Testis (tissue), 3 donors: ENCODE data around the gene EMC9. TPM values are rescaled to one million over a fixed set of nuclear protein-coding genes. Genes with fewer than 3 reads are reported as not detected.
A peak's percentile ranks its signal among the peaks of the same experiment; 100 is the strongest.

Source experiments
- DNase-seq: peaks from one replicate; pipeline ENCODE4 v3.0.0-alpha.2; 2019
- H3K27ac ChIP-seq, 2 donors: fragments of 200-600 bp; sonication (generic); one replicate each; pipeline ENCODE4 v1.5.1; 2019
- H3K27me3 ChIP-seq: fragments of 200-600 bp; sonication (generic); one replicate; pipeline ENCODE4 v1.5.1; 2019
- H3K36me3 ChIP-seq: fragments of 200-600 bp; sonication (generic); one replicate; pipeline ENCODE4 v1.5.1; 2017; ENCODE audit warnings: low read depth; ENCODE audit errors: missing control alignments
- H3K4me1 ChIP-seq: fragments of 200-600 bp; sonication (generic); one replicate; pipeline ENCODE4 v1.5.1; 2019
- H3K4me3 ChIP-seq, 2 donors: fragments of 200-600 bp; sonication (generic); one replicate each; pipeline ENCODE4 v1.5.1; 2017 to 2019
- H3K9me3 ChIP-seq: fragments of 200-600 bp; sonication (generic); one replicate; pipeline ENCODE4 v1.5.1; 2017
- POLR2A ChIP-seq: fragments of 450-650 bp; IDR thresholded peaks from one replicate; pipeline ENCODE4 v1.6.1; 2017; ENCODE audit warnings: antibody characterized with exemption, mild to moderate bottlenecking, moderate library complexity
- WGBS, 2 donors: methylation state at CpG; one replicate each; pipeline ENCODE4 v1.1.5; 2018; 5-methylcytosine and 5-hydroxymethylcytosine counted together
- intact Hi-C: fragments of 100-400 bp; cut with DNase I; formaldehyde crosslinking; loops from one replicate; pipeline ENCODE4 v1.15.1; 2023; ENCODE audit warnings: low total_unique reads
- polyA plus RNA-seq: library from polyadenylated mRNA; stranded (reverse); fragments of 350-450 nt; fragmentation: Illumina TruSeq; extraction: RNeasy Lipid Tissue Mini Kit (QIAGEN cat#74804); gene quantifications from one replicate; pipeline ENCODE4 v1.2.3, GENCODE V29; 2014; ENCODE audit warnings: low read depth, low replicate concordance; ENCODE audit not compliant: insufficient read depth
- total RNA-seq, 2 donors: library from RNA; depleted of rRNA; stranded (reverse); fragments of >200 nt; gene quantifications; one replicate each; pipeline ENCODE4 v1.2.3, GENCODE V29; 2016
- TF ChIP-seq, protein P1 (sequence below), 3 experiments: fragments of 450-650 bp in 2 of 3; fragments of 200-600 bp in 1 of 3; sonication (generic) in 1 of 3; IDR thresholded peaks; one replicate each; pipeline ENCODE4 v1.5.1; 2016 to 2019; ENCODE audit warnings: antibody characterized with exemption in 3 of 3, mild to moderate bottlenecking in 2 of 3, moderate library complexity in 1 of 3

The EMC9 gene
- total and polyA plus RNA-seq, 3 donors from 2014 or later: 15.2 to 33.7 (median 23.9) TPM

DNA sequence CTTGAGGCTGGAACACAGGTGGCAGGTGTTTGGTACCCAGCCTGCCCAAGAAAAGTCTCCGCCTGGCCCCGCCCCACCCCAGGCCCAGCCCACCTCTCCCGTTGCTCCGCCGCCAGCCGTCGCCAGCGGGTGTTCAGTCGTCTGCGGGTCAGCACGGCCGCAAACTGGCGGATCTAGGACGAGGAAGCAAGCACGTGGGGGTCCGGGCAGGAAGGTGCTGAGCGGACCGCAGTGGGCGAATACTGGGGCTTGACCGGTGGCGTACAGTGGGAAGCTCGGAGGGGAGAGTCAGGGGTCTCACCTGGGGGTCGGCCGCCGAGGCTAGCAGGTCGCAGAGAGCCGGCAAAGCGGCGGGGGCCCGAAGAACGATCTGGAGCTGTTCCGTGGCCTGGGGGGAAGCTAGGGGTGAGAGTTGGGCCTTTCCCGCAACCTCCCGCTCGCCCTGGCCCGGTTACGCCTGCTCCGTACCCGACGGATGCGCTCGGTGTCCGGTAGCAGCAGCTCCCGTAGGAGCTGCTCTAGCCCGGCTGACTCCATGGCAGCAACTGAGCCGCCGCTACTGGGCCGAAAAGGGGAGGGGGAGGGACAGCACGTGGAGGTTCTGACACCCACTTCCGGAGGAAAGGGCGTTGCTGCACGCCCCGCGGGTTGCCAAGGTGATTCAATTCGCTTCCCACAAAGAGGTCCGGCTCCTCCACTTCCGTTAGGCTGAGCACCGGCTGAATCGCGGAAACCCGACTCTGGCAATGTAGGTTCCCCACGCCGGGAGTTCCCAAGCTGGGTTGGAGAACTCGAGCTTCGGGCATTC lies 47.1 kb upstream of the EMC9 start, which contains the start of gene IPO4:
TSS of gene IPO4 (minus strand) at position 566 of the 808 bp plus-strand sequence. CDS start at position 537, 29 bp downstream.
- WGBS, 2 donors: 0% methylated on average over 42 to 64 of the region's 65 CpGs
- Histone ChIP-seq H3K4me3 (peak within 1 kb of the TSS; percentile 55 to 76), H3K27me3 (no peaks in the 10 kb centered on the region), H3K4me1 (peaks cover 9% of the 10 kb centered on the region), H3K36me3 (no peaks in the 10 kb centered on the region), H3K9me3 (no peaks in the 10 kb centered on the region), H3K27ac (peak within 1 kb of the TSS in 1 of 2 donors; percentile 52)
- TF ChIP-seq, protein P1, sequence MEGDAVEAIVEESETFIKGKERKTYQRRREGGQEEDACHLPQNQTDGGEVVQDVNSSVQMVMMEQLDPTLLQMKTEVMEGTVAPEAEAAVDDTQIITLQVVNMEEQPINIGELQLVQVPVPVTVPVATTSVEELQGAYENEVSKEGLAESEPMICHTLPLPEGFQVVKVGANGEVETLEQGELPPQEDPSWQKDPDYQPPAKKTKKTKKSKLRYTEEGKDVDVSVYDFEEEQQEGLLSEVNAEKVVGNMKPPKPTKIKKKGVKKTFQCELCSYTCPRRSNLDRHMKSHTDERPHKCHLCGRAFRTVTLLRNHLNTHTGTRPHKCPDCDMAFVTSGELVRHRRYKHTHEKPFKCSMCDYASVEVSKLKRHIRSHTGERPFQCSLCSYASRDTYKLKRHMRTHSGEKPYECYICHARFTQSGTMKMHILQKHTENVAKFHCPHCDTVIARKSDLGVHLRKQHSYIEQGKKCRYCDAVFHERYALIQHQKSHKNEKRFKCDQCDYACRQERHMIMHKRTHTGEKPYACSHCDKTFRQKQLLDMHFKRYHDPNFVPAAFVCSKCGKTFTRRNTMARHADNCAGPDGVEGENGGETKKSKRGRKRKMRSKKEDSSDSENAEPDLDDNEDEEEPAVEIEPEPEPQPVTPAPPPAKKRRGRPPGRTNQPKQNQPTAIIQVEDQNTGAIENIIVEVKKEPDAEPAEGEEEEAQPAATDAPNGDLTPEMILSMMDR (IDR thresholded peaks at IDR 0.05): no peak
- no peak for TF ChIP-seq POLR2A
- DNase-seq: peak; percentile 98
- intact Hi-C loops: no loop called here

GRCh38 chr14:24187539-24187915 lies 46.1 kb upstream of the EMC9 start:
- H3K27ac ChIP-seq: peak overlapping the region in 1 of 2 donors; percentile 44
- intact Hi-C loops: no loop called here
- peaks cover 9% of the 10 kb centered on the region for H3K4me1 ChIP-seq
- H3K27me3 ChIP-seq: no peaks in the 10 kb centered on the region
- TF ChIP-seq POLR2A: no peak
- TF ChIP-seq, protein P1 (IDR thresholded peaks at IDR 0.05): no peak
- DNase-seq: no peak
- no peaks in the 10 kb centered on the region for H3K9me3 ChIP-seq
- no peaks in the 10 kb centered on the region for H3K36me3 ChIP-seq
- WGBS, 2 donors: 87 to 92% methylated on average over 2 of the region's 2 CpGs
- H3K4me3 ChIP-seq: no peak overlapping the region

DNA sequence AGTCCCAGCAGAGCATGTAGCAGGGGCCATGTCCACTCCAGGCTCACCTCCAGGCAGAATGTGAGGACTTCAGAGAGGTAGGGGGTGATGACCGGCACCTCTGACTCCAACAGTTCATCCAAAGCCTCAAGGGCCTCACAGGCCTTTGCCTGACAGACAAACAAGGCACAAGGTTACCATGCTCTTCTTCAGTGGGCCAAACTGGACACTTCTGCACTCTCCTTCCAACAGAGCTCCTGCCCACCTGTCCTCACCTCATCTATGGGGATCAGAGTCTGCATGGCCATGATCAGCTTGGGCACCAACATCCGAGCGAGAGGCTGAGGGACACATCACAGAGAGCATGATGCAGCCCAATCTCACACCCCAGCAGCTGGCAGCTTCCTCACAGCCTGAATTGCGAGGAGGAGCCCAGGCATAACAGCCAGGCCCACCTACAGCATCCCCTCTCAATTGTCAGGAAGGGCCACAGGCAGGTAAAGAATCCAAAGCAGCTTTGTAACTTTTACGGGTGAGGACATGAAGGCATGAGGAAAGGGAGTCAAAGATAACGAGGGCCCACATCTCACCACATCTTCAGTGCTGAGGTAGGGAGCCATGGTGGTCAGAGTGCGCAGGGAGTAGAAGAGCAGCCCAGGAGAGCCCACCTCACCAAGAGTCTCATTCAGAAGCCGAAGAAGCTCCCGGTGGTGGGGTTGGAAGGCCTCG lies 45.6 kb upstream of the EMC9 start:
- Histone ChIP-seq H3K9me3 (no peaks in the 10 kb centered on the region), H3K4me3 (no peak overlapping the region), H3K4me1 (peaks cover 9% of the 10 kb centered on the region), H3K27ac (no peak overlapping the region), H3K27me3 (no peaks in the 10 kb centered on the region), H3K36me3 (no peaks in the 10 kb centered on the region)
- no peak for DNase-seq
- no peak for TF ChIP-seq POLR2A
- TF ChIP-seq, protein P1 (IDR thresholded peaks at IDR 0.05): no peak
- intact Hi-C loops: no loop called here
- WGBS, 2 donors: 93 to 94% methylated on average over 10 of the region's 10 CpGs

DNA sequence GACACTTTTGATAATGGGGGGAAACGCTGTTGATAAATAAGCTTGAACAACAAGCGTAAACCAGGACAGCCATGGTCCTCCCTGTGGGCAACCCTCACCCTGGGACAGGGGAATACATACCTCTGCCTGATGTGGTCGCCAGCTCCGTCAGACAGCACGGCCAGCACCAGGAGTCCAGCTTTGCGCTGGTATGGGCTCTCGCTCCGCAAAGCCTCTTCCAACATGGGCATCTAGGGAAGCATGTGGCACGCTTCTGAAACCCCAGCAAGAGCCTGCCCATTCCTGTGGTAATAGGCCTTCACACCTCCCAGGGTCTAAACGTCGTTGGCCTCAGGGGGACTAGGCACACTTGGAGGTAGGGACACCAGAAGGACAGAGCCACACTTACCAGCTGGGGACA lies 44.4 kb upstream of the EMC9 start:
- Histone ChIP-seq H3K27ac (no peak overlapping the region), H3K27me3 (no peaks in the 10 kb centered on the region), H3K4me3 (no peak overlapping the region), H3K9me3 (no peaks in the 10 kb centered on the region), H3K4me1 (peaks cover 9% of the 10 kb centered on the region), H3K36me3 (no peaks in the 10 kb centered on the region)
- intact Hi-C loops: no loop called here
- 94 to 97% methylated on average over 11 of the region's 11 CpGs for WGBS, 2 donors
- TF ChIP-seq, protein P1 (IDR thresholded peaks at IDR 0.05): no peak
- no peak for TF ChIP-seq POLR2A
- no peak for DNase-seq
